SK-N-SH (cell line): Measurements from ENCODE around the gene SLC44A2. TPM values are rescaled to one million over a fixed set of nuclear protein-coding genes. Genes with fewer than 3 reads are reported as not detected.

ENCODE experiments used
- CTCF ChIA-PET: fragments of 300-600, 350-600 bp; formaldehyde crosslinking; extraction: SDS; loops from one replicate; lab custom pipeline; 2021; lab: Yijun Ruan, JAX
- POLR2A ChIA-PET: fragments of 350-600 bp; sonication (Branson Sonifier 250); formaldehyde crosslinking; extraction: SDS; loops from one replicate; lab custom pipeline; 2020; ENCODE audit warnings: antibody characterized with exemption, inconsistent platforms; lab: Yijun Ruan, JAX
- DNase-seq: peaks from one replicate; pipeline ENCODE4 v3.0.0; 2012
- H2AFZ ChIP-seq: fragments of 200-600 bp; sonication (generic); 2 replicates; pipeline ENCODE4 v1.8.1; 2016; ENCODE audit warnings: antibody characterized with exemption, mild to moderate bottlenecking, low read depth
- H3F3A ChIP-seq: fragments of 200-600 bp; sonication (generic); replicated peaks from 2 replicates; pipeline ENCODE3; 2016; ENCODE audit warnings: antibody characterized with exemption, mild to moderate bottlenecking; ENCODE audit not compliant: insufficient read depth
- H3K27ac ChIP-seq, 2 experiments: fragments of 200-500 bp in 1 of 2; fragments of 200-600 bp in 1 of 2; sonication (Bioruptor generic) in 1 of 2; sonication (generic), shearing (Covaris generic) in 1 of 2; 2 replicates each; pipeline versions ENCODE4 v1.5.1 to v1.6.1; 2014 to 2016; ENCODE audit warnings: low read depth in 2 of 2, inconsistent platforms in 1 of 2, low read length in 1 of 2, mild to moderate bottlenecking in 1 of 2, mixed read lengths in 1 of 2
- H3K27me3 ChIP-seq: fragments of 200-600 bp; sonication (generic), shearing (Covaris generic); 2 replicates; pipeline ENCODE4 v1.6.1; 2016; ENCODE audit warnings: mixed run types; ENCODE audit not compliant: insufficient read depth
- H3K36me3 ChIP-seq, 2 experiments: fragments of 200-500 bp in 1 of 2; fragments of 200-600 bp in 1 of 2; sonication (Bioruptor generic) in 1 of 2; sonication (generic) in 1 of 2; replicated peaks in 1 of 2; 2 replicates each; pipeline versions ENCODE3 to v1.5.1; 2014 to 2016; ENCODE audit warnings: low read length in 1 of 2, mild to moderate bottlenecking in 1 of 2; ENCODE audit not compliant: insufficient read depth in 2 of 2, control insufficient read depth in 1 of 2
- H3K4me1 ChIP-seq, 2 experiments: fragments of 200-500 bp in 1 of 2; fragments of 200-600 bp in 1 of 2; sonication (Bioruptor generic) in 1 of 2; sonication (generic), shearing (Covaris generic) in 1 of 2; 2 replicates each; pipeline versions ENCODE4 v1.5.1 to v1.6.1; 2014 to 2016; ENCODE audit warnings: low read depth in 1 of 2, low read length in 1 of 2, mixed run types in 1 of 2; ENCODE audit not compliant: insufficient read depth in 2 of 2, control insufficient read depth in 1 of 2
- H3K4me2 ChIP-seq: fragments of 200-600 bp; sonication (generic), shearing (Covaris generic); 2 replicates; pipeline ENCODE4 v1.6.1; 2017; ENCODE audit warnings: mixed run types
- H3K4me3 ChIP-seq, 2 experiments: fragments of 200-500 bp in 1 of 2; fragments of 200-600 bp in 1 of 2; sonication (Bioruptor generic) in 1 of 2; sonication (generic), shearing (Covaris generic) in 1 of 2; 2 replicates each; pipeline versions ENCODE4 v1.5.1 to v1.8.1; 2014 to 2016; ENCODE audit warnings: low read depth in 2 of 2, inconsistent platforms in 1 of 2, low read length in 1 of 2, mild to moderate bottlenecking in 1 of 2, mixed read lengths in 1 of 2, moderate library complexity in 1 of 2
- H3K79me2 ChIP-seq: fragments of 200-600 bp; sonication (generic); 2 replicates; pipeline ENCODE4 v1.8.1; 2017; ENCODE audit warnings: mild to moderate bottlenecking; ENCODE audit not compliant: insufficient read depth
- H3K9ac ChIP-seq: fragments of 200-600 bp; sonication (generic); 2 replicates; pipeline ENCODE4 v1.6.1; 2017; ENCODE audit warnings: mixed run types
- H3K9me2 ChIP-seq: fragments of 200-600 bp; sonication (generic); 2 replicates; pipeline ENCODE4 v1.6.1; 2017; ENCODE audit warnings: mixed run types
- H3K9me3 ChIP-seq: fragments of 200-600 bp; sonication (generic); 2 replicates; pipeline ENCODE4 v1.6.1; 2017; ENCODE audit warnings: mixed run types, mild to moderate bottlenecking, moderate library complexity
- H4K20me1 ChIP-seq: fragments of 200-600 bp; sonication (generic); 2 replicates; pipeline ENCODE4 v1.6.1; 2017; ENCODE audit warnings: mild to moderate bottlenecking, mixed run types; ENCODE audit not compliant: insufficient read depth
- CHD2 ChIP-seq: fragments of 150-350 bp; IDR thresholded peaks from 2 replicates; pipeline ENCODE4 v1.6.1; 2018; ENCODE audit warnings: low read length; ENCODE audit not compliant: partially characterized antibody
- ELF1 ChIP-seq: IDR thresholded peaks from 2 replicates; pipeline ENCODE4 v1.4.0; 2012
- EP300 ChIP-seq, 2 experiments: IDR thresholded peaks; 2 replicates each; pipeline versions ENCODE4 v1.4.0 to v1.6.1; 2012; ENCODE audit warnings: borderline replicate concordance in 1 of 2, low read depth in 1 of 2, low read length in 1 of 2
- EZH2phosphoT487 ChIP-seq: fragments of 200-600 bp; sonication (generic); IDR thresholded peaks from 2 replicates; pipeline ENCODE4 v1.6.1; 2017; ENCODE audit warnings: low read depth, mixed run types, mild to moderate bottlenecking, antibody characterized with exemption, moderate library complexity, borderline replicate concordance
- FOXJ3 ChIP-seq: sonication (generic); formaldehyde crosslinking; IDR thresholded peaks from 2 replicates; pipeline ENCODE4 v1.5.1; 2020; ENCODE audit warnings: mild to moderate bottlenecking, missing genetic modification reagents
- FOXM1 ChIP-seq: IDR thresholded peaks from 2 replicates; pipeline ENCODE4 v1.4.0; 2012; ENCODE audit warnings: low read depth, mild to moderate bottlenecking
- GABPA ChIP-seq: IDR thresholded peaks from 2 replicates; pipeline ENCODE4 v1.4.0; 2012; ENCODE audit warnings: low read depth, mild to moderate bottlenecking
- GATA2 ChIP-seq: sonication (generic); formaldehyde crosslinking; IDR thresholded peaks from 2 replicates; pipeline ENCODE4 v1.5.0; 2020; ENCODE audit warnings: mild to moderate bottlenecking, missing genetic modification reagents
- IRF3 ChIP-seq: fragments of 150-350 bp; IDR thresholded peaks from 2 replicates; pipeline ENCODE4 v1.6.1; 2016; ENCODE audit warnings: mild to moderate bottlenecking, low read depth, low read length
- JUND ChIP-seq: IDR thresholded peaks from 2 replicates; pipeline ENCODE4 v1.4.0; 2012
- MEF2A ChIP-seq: IDR thresholded peaks from 2 replicates; pipeline ENCODE4 v1.4.0; 2012; ENCODE audit warnings: low read depth, borderline replicate concordance
- MXI1 ChIP-seq: IDR thresholded peaks from 2 replicates; pipeline ENCODE4 v1.6.1; 2012; ENCODE audit warnings: mild to moderate bottlenecking, low read depth, low read length, improper control_type of control experiment
- NFIC ChIP-seq: IDR thresholded peaks from 2 replicates; pipeline ENCODE4 v1.4.0; 2012; ENCODE audit warnings: borderline replicate concordance
- NRF1 ChIP-seq: IDR thresholded peaks from 2 replicates; pipeline ENCODE4 v1.6.1; 2012; ENCODE audit warnings: low read depth, mild to moderate bottlenecking, low read length
- PBX3 ChIP-seq: IDR thresholded peaks from 2 replicates; pipeline ENCODE4; 2012
- POLR2AphosphoS5 ChIP-seq: IDR thresholded peaks from 2 replicates; pipeline ENCODE4 v1.6.1; 2012; ENCODE audit warnings: low read depth, low read length
- RCOR1 ChIP-seq: fragments of 150-350 bp; IDR thresholded peaks from 2 replicates; pipeline ENCODE4 v1.6.1; 2017; ENCODE audit warnings: antibody characterized with exemption, low read length
- REST ChIP-seq: IDR thresholded peaks from 2 replicates; pipeline ENCODE4 v1.6.1; 2012; ENCODE audit warnings: mild to moderate bottlenecking, low read depth, low read length, moderate library complexity
- RFX5 ChIP-seq: IDR thresholded peaks from 2 replicates; pipeline ENCODE4 v1.6.1; 2012; ENCODE audit warnings: mild to moderate bottlenecking, improper control_type of control experiment, low read length
- SIN3A ChIP-seq: IDR thresholded peaks from 2 replicates; pipeline ENCODE4 v1.6.1; 2012; ENCODE audit warnings: low read depth, mild to moderate bottlenecking, low read length, moderate library complexity, borderline replicate concordance
- SMC3 ChIP-seq: IDR thresholded peaks from 2 replicates; pipeline ENCODE4 v1.6.1; 2012; ENCODE audit warnings: low read depth, low read length, improper control_type of control experiment
- TCF12 ChIP-seq: IDR thresholded peaks from 2 replicates; pipeline ENCODE4 v1.4.0; 2012
- TEAD4 ChIP-seq: IDR thresholded peaks from 2 replicates; pipeline ENCODE4 v1.4.0; 2012; ENCODE audit warnings: mild to moderate bottlenecking, borderline replicate concordance; ENCODE audit not compliant: insufficient read depth
- USF1 ChIP-seq: IDR thresholded peaks from 2 replicates; pipeline ENCODE4 v1.4.0; 2012; ENCODE audit warnings: low read depth, borderline replicate concordance
- YY1 ChIP-seq: IDR thresholded peaks from 2 replicates; pipeline ENCODE4 v1.4.0; 2012; ENCODE audit warnings: low read depth, mild to moderate bottlenecking
- ZBTB33 ChIP-seq: IDR thresholded peaks from 2 replicates; pipeline ENCODE4 v1.4.0; 2012; ENCODE audit warnings: low read depth, borderline replicate concordance
- WGBS: methylation state at CpG from one replicate; pipeline ENCODE4 v1.1.6; 2017; ENCODE audit warnings: low lambda C conversion rate; 5-methylcytosine and 5-hydroxymethylcytosine counted together
- polyA plus RNA-seq, 3 experiments: library from polyadenylated mRNA; depleted of rRNA; stranded (reverse); fragments of >200 nt; gene quantifications; 2 replicates each; pipeline ENCODE4 v1.2.3, GENCODE V29; 2012

SLC44A2 gene
- polyA plus RNA-seq, 1 of the 3 experiments (the other 2 are of a cell fraction): 61.4 TPM

GRCh38 chr19:10580979-10581631, 44.2 kb upstream of the SLC44A2 start:
- WGBS: 29% methylated on average over 28 of the region's 31 CpGs
- H4K20me1 ChIP-seq: no peaks in the 10 kb centered on the region
- H3K79me2 ChIP-seq: no peaks in the 10 kb centered on the region
- peak; percentile 86 for DNase-seq
- no peaks in the 10 kb centered on the region for H3K9me3 ChIP-seq
- H3K9me2 ChIP-seq: no peaks in the 10 kb centered on the region
- no peak overlapping the region for H3K9ac ChIP-seq
- no peaks in the 10 kb centered on the region for H3K27me3 ChIP-seq
- H3K36me3 ChIP-seq: no peaks in the 10 kb centered on the region
- ChIA-PET CTCF (interaction anchor here (0.6 to 9.1 kb wide), 55 partner anchors 8 to 283 kb away, joined by 3 to 330 read pairs (median 5); partner anchors contain the start of genes CDKN2D, DNM2, KRI1 and QTRT1), POLR2A (interaction anchor here (0.6 to 1.3 kb wide), 4 partner anchors 59 to 115 kb away, joined by 3 to 7 read pairs (median 4); no protein-coding TSS in a partner anchor)
- no peak overlapping the region for H3K27ac ChIP-seq
- H3K4me1 ChIP-seq: peaks cover 0 to 3% of the 10 kb centered on the region in 2 experiments; a peak in 1 of 4 replicates
- no peaks in the 10 kb centered on the region for H3F3A ChIP-seq
- no peak overlapping the region for H3K4me2 ChIP-seq
- peak overlapping the region in 1 of 2 experiments; percentile 6; a peak in 1 of 4 replicates for H3K4me3 ChIP-seq
- H2AFZ ChIP-seq: no peak overlapping the region
- TF ChIP-seq TEAD4: no peak
- TF ChIP-seq USF1: peak; percentile 46; the same call in 1 of the 2 replicates
- TF ChIP-seq POLR2AphosphoS5: no peak
- TF ChIP-seq GABPA: no peak
- TF ChIP-seq MEF2A: no peak
- TF ChIP-seq NRF1: no peak
- TF ChIP-seq RFX5: peak; percentile 51; the same call in 1 of the 2 replicates
- no peak for TF ChIP-seq REST
- no peak for TF ChIP-seq RCOR1
- no peak for TF ChIP-seq TCF12
- TF ChIP-seq GATA2: no peak
- TF ChIP-seq JUND: no peak
- TF ChIP-seq IRF3: no peak
- TF ChIP-seq NFIC: no peak
- TF ChIP-seq YY1: no peak
- no peak for TF ChIP-seq EZH2phosphoT487
- no peak for TF ChIP-seq ELF1
- peak; percentile 91 for TF ChIP-seq MXI1
- no peak for TF ChIP-seq CHD2
- peak; percentile 51; the same call in 1 of the 2 replicates for TF ChIP-seq SIN3A
- TF ChIP-seq ZBTB33: no peak
- peak; percentile 98 for TF ChIP-seq SMC3
- TF ChIP-seq FOXM1: no peak
- TF ChIP-seq PBX3: no peak
- no peak for TF ChIP-seq FOXJ3 (CRISPR knock-in tag)
- TF ChIP-seq EP300 (IDR thresholded peaks at IDR 0.05; ENCODE audit: borderline replicate concordance in 1 of 2, low read depth in 1 of 2, low read length in 1 of 2): no peak
